OCI-LY3 (cell line): ENCODE data around the gene EHMT1.

Source experiments
- CTCF ChIP-seq: fragments of 200-600, 300-600 bp; sonication (generic); IDR thresholded peaks from 2 replicates; pipeline ENCODE4 v1.5.1; 2014; ENCODE audit warnings: antibody characterized with exemption, low read length, low read depth
- EZH2phosphoT487 ChIP-seq: fragments of 200-600 bp; shearing (Covaris generic); IDR thresholded peaks from 2 replicates; pipeline ENCODE4 v1.6.1; 2018; ENCODE audit warnings: antibody characterized with exemption, mixed run types, low read depth

- TF ChIP-seq CTCF, result no peak
- TF ChIP-seq EZH2phosphoT487, result no peak
Measured at GRCh38 chr9:137783521-137783920, 164.7 kb downstream of the EHMT1 start.
